Hepatocyte (in vitro differentiated cells): ENCODE results near the gene SLC2A8. TPM values are rescaled to one million over a fixed set of nuclear protein-coding genes. Genes with fewer than 3 reads are reported as not detected.
A peak's percentile ranks its signal among the peaks of the same experiment; 100 is the strongest.

Experiments
- DNase-seq: peaks from one replicate; pipeline ENCODE4 v3.0.0-alpha.2; 2016; ENCODE audit warnings: low spot score
- H2AFZ ChIP-seq: fragments of 200-600 bp; sonication (generic); 2 replicates; pipeline ENCODE4 v1.6.0; 2016; ENCODE audit warnings: antibody characterized with exemption, mild to moderate bottlenecking
- H3K27ac ChIP-seq: fragments of 200-600 bp; sonication (generic); 2 replicates; pipeline ENCODE4 v1.5.1; 2016; ENCODE audit warnings: mild to moderate bottlenecking
- H3K27me3 ChIP-seq: fragments of 200-600 bp; sonication (generic); 2 replicates; pipeline ENCODE4 v1.6.1; 2016
- H3K36me3 ChIP-seq: fragments of 200-600 bp; sonication (generic); replicated peaks from 2 replicates; pipeline ENCODE4 v1.5.1; 2016; ENCODE audit warnings: low read depth; ENCODE audit not compliant: insufficient read depth
- H3K4me1 ChIP-seq: fragments of 200-600 bp; sonication (generic); 2 replicates; pipeline ENCODE4 v1.5.1; 2016; ENCODE audit warnings: mild to moderate bottlenecking, moderate library complexity; ENCODE audit not compliant: insufficient read depth
- H3K4me2 ChIP-seq: fragments of 200-600 bp; sonication (generic); 2 replicates; pipeline ENCODE4 v1.6.0; 2016
- H3K4me3 ChIP-seq: fragments of 200-600 bp; sonication (generic); 2 replicates; pipeline ENCODE4 v1.5.1; 2016; ENCODE audit warnings: mild to moderate bottlenecking
- H3K79me2 ChIP-seq: fragments of 200-600 bp; sonication (generic); 2 replicates; pipeline ENCODE4 v1.6.0; 2017; ENCODE audit warnings: mild to moderate bottlenecking
- H3K9me2 ChIP-seq: fragments of 200-600 bp; sonication (generic); replicated peaks from 2 replicates; pipeline ENCODE4 v1.6.0; 2017; ENCODE audit warnings: mild to moderate bottlenecking; ENCODE audit not compliant: insufficient read depth
- H3K9me3 ChIP-seq: fragments of 200-600 bp; sonication (generic); 2 replicates; pipeline ENCODE4 v1.5.1; 2016; ENCODE audit warnings: low read depth, mild to moderate bottlenecking
- H4K20me1 ChIP-seq: fragments of 200-600 bp; sonication (generic); 2 replicates; pipeline ENCODE4 v1.6.0; 2016; ENCODE audit warnings: mild to moderate bottlenecking; ENCODE audit not compliant: insufficient read depth, poor library complexity, severe bottlenecking
- EZH2 ChIP-seq: fragments of 200-600 bp; sonication (generic); IDR thresholded peaks from 2 replicates; pipeline ENCODE4 v1.6.1; 2016; ENCODE audit warnings: antibody characterized with exemption, mild to moderate bottlenecking, borderline replicate concordance
- EZH2phosphoT487 ChIP-seq: fragments of 200-600 bp; sonication (generic); IDR thresholded peaks from one replicate; pipeline ENCODE4 v1.6.1; 2018; ENCODE audit warnings: antibody characterized with exemption, mild to moderate bottlenecking, low read depth, moderate library complexity; ENCODE audit not compliant: unreplicated experiment, severe bottlenecking
- WGBS: methylation state at CpG from one replicate; pipeline ENCODE4 v1.1.6; 2016; ENCODE audit warnings: low lambda C conversion rate; ENCODE audit errors: missing lambda C conversion rate; 5-methylcytosine and 5-hydroxymethylcytosine counted together
- polyA plus RNA-seq: library from polyadenylated mRNA; unstranded; fragments of >200 nt; fragmentation: Nextera tagmentation; extraction: Ambion mirVana; gene quantifications from 2 replicates; pipeline ENCODE4 v1.2.1, GENCODE V29; 2016
- total RNA-seq: library from RNA; depleted of rRNA; stranded (reverse); fragments of >200 nt; gene quantifications from 2 replicates; pipeline ENCODE4 v1.2.3, GENCODE V29; 2014
- TF ChIP-seq, protein P1 (sequence below): fragments of 200-600 bp; sonication (generic); IDR thresholded peaks from 2 replicates; pipeline ENCODE4 v1.5.1; 2016; ENCODE audit warnings: antibody characterized with exemption, mild to moderate bottlenecking; ENCODE audit not compliant: poor library complexity

SLC2A8 gene
- total and polyA plus RNA-seq, 2 experiments from 2014 or later: 91.7 to 145 TPM

DNA sequence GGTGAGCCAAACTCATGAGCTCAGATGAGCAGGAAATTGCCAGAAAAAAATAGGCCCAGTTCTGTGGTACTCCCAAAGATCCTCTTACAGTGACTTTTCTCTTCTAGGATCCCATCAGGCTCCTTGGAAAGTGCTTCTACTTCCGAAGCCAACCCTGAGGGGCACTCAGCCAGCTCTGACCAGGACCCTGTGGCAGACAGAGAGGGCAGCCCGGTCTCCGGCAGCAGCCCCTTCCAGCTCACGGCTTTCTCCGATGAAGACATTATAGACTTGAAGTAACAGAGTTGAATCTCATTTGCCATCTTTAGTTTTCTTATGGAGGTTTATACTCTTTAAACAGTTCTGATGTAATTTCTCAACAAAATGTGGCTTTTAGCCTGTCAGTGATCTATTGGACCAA lies 4.0 kb upstream of the SLC2A8 start:
- Histone ChIP-seq H3K4me2 (no peak overlapping the region), H3K4me1 (peaks cover 51% of the 10 kb centered on the region), H3K9me2 (no peaks in the 10 kb centered on the region), H3K79me2 (peaks cover 6% of the 10 kb centered on the region), H3K36me3 (no peaks in the 10 kb centered on the region), H3K4me3 (no peak overlapping the region), H3K27ac (peak overlapping the region; percentile 91), H3K9me3 (no peaks in the 10 kb centered on the region), H3K27me3 (no peaks in the 10 kb centered on the region), H2AFZ (no peak overlapping the region), H4K20me1 (no peaks in the 10 kb centered on the region)
- TF ChIP-seq EZH2 (no peak), EZH2phosphoT487 (no peak)
- TF ChIP-seq, protein P1, sequence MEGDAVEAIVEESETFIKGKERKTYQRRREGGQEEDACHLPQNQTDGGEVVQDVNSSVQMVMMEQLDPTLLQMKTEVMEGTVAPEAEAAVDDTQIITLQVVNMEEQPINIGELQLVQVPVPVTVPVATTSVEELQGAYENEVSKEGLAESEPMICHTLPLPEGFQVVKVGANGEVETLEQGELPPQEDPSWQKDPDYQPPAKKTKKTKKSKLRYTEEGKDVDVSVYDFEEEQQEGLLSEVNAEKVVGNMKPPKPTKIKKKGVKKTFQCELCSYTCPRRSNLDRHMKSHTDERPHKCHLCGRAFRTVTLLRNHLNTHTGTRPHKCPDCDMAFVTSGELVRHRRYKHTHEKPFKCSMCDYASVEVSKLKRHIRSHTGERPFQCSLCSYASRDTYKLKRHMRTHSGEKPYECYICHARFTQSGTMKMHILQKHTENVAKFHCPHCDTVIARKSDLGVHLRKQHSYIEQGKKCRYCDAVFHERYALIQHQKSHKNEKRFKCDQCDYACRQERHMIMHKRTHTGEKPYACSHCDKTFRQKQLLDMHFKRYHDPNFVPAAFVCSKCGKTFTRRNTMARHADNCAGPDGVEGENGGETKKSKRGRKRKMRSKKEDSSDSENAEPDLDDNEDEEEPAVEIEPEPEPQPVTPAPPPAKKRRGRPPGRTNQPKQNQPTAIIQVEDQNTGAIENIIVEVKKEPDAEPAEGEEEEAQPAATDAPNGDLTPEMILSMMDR: no peak
- no peak for DNase-seq
- WGBS: 89% methylated on average over 5 of the region's 5 CpGs

DNA sequence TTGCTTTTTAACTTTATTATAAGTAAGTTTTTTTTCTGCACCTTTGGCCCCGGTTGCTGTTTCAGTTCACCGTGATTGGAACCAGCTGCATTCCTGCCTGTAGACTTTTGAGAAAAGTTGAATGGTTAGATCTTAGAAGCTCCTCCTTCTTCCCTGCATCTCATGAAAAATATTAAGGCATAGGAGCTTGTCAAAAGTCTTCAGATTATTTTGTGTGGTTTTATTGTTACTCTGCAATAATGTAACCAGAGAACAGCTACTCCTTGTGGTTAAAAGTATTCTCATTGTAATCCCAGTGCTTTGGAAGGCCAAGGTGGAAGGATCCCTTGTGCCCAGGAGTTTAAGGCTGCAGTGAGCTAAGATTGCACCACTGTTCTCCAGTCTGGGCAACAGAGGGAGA lies 3.3 kb upstream of the SLC2A8 start:
- DNase-seq: no peak
- TF ChIP-seq EZH2: no peak
- TF ChIP-seq, protein P1: peak; percentile 23
- no peaks in the 10 kb centered on the region for H3K36me3 ChIP-seq
- no peak overlapping the region for H2AFZ ChIP-seq
- no peaks in the 10 kb centered on the region for H3K9me3 ChIP-seq
- peaks cover 5% of the 10 kb centered on the region for H4K20me1 ChIP-seq
- H3K27ac ChIP-seq: peak overlapping the region; percentile 91
- H3K9me2 ChIP-seq: no peaks in the 10 kb centered on the region
- no peaks in the 10 kb centered on the region for H3K27me3 ChIP-seq
- peaks cover 13% of the 10 kb centered on the region for H3K79me2 ChIP-seq
- H3K4me3 ChIP-seq: no peak overlapping the region
- H3K4me2 ChIP-seq: no peak overlapping the region
- H3K4me1 ChIP-seq: peaks cover 48% of the 10 kb centered on the region
- WGBS: 36% methylated on average over 2 of the region's 2 CpGs

DNA sequence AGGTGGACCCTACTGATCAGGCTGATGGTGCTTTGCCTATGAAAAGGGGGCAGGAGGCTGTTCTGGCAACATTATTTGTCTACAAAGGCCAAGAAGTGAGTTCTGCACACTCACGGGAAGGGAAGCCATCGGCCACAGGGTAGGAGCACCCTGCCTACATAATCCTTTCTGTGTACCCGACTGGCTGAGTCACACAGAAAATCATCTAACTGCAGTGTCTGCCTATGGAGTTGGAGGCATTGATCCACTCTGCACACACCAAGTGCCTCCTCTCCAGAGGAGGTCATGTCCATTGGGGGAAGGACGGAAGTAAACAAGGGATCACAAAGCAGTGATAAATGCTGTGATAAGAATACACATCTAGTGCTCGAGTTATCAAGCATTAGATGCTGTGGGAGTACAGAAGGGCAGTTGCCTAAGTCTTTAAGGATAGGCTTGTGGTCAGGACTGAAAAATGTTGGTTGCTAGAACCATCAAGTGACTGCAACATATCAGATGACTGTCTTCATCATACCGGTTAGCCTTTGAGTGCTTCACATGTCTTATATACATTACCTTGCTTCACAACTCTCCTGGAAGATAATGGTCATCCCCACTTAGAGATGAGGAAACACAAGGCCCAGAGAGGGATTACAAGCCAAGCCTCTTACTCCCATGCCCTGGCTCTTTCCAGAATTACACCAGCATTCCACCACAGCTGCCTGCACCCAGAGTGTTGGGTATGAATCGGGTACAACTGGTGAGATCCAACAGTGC lies 1.3 kb upstream of the SLC2A8 start:
- TF ChIP-seq, protein P1: no peak
- no peak for TF ChIP-seq EZH2phosphoT487
- no peak for TF ChIP-seq EZH2
- no peak overlapping the region for H2AFZ ChIP-seq
- DNase-seq: peak; percentile 66
- H3K27ac ChIP-seq: peak overlapping the region; percentile 91
- H3K4me2 ChIP-seq: peak overlapping the region; percentile 75
- H3K9me2 ChIP-seq: no peaks in the 10 kb centered on the region
- WGBS: 45% methylated on average over 7 of the region's 7 CpGs
- peaks cover 29% of the 10 kb centered on the region for H3K4me1 ChIP-seq
- H3K36me3 ChIP-seq: no peaks in the 10 kb centered on the region
- peaks cover 33% of the 10 kb centered on the region for H3K79me2 ChIP-seq
- no peaks in the 10 kb centered on the region for H3K27me3 ChIP-seq
- H4K20me1 ChIP-seq: peaks cover 19% of the 10 kb centered on the region
- no peaks in the 10 kb centered on the region for H3K9me3 ChIP-seq
- H3K4me3 ChIP-seq: peak overlapping the region; percentile 0
